T1000 (cell line): ENCODE results near the gene CACNA2D3.

ENCODE experiments used
- DNase-seq: peaks from one replicate; lab custom pipeline; 2025; ENCODE audit warnings: mixed read lengths; lab: John Stamatoyannopoulos, UW

The CACNA2D3 gene

DNA sequence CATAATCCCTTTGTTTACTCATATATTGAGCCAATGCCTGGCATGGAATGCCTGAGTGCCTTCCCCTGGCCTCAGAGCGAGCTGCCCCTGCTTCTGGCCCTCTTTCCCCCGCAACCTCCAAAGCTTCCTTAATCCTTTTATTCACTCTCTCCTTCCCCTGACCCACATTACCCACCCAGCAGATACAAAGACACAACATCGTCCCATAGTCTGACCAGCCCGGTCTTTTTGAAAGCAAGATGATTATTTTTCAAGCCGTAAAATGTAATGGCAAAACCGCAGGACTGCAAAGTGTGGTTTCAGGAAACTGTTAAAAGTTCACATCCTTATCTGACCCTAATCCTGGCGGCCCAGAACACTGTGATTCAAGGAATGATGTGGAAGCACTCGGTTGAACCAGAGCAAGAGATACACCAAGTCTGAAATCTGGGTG is 883.9 kb downstream of the CACNA2D3 start:
- no peak for DNase-seq

DNA sequence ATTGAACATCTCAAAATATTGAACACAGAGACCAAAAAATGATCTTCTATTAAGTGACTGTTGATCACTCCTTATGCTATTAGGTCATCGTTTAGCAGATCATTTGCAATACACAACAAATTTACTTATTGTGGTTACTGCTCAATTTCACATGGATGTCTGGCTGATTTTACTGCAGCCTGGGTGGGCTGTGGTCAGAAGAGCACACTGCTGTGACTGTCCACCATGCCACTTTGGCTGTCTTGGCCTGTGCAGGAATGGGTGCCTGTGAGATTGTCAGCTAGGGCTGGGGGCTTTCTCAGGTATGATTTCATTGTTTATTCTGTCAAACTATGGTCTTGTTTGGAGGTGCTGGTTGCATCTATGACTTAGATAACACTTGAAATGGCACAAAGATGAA is 885.6 kb downstream of the CACNA2D3 start:
- DNase-seq: no peak

DNA sequence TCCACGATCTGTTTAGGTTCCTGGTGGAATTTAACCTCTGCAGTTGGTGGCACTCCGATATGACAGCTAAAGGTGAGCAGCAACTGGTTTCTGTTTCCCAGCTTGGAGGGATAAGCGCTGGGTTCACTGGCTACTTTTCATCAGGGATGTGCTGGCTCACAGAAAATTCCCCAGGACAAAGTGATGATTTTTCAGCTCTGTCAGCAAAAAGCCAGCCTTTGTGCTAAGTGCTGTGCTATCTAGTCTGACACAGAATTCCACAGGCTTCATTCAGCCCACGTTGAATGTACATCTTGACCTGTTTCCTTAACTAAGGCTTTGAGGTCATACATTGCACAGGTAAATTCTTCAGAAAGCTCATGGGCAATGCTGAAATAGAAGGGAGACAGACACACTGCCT is 887.0 kb downstream of the CACNA2D3 start:
- DNase-seq: no peak

DNA sequence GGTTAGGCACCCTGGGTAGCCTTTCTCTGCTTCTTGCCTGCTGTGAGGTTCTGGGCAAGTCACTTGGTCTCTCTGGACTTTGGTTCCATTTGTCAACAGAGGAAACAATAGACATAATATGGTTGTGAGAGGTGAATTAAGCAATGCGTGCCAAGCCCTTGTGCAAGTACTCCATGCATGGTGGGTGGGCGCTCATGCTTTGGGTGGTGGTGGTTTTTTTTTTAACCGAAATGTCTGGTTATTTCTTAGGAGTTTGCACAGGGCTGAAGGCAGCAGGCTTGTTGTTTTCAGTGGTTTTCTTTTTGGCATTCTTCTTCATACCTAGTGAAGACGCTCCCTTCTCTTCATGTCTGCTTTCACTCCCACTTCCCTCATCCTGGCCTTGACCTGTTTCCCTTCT is 889.7 kb downstream of the CACNA2D3 start:
- DNase-seq: no peak

DNA sequence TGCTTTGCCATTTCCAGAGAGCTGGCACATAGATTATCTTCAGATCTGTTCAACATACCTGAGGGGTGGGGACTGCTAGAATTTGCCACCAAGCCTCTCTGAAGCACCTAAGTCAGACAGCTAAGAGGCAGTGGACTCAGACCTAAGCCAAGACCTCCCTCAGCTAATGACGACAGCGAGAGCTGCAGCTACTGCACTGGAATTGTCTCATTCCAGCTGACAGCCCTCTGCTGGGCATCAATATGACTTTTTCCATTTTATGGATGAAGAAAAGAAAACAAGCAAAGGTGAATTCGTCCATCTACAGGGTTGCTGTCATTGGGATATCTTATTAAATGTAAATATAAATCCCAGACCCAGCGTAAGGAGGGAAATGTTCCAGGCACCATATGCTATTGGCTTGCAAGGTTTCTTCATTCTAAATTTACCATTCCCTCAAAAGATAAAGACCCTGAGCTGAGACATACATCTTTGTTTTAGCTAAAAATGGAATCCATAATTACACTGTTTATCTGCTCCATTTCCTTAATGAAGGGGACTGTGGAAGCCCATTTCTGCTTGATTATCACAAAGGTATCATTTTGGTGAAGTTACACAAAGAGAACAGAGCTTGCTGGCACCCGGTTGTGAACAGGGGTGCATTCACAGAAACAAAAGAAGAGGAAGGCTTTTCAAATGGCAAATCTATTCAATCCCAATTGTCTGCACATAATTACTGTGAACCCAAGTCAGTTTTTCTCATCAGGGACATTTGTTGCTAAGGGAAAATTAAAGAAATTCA is 891.0 kb downstream of the CACNA2D3 start:
- DNase-seq: no peak

DNA sequence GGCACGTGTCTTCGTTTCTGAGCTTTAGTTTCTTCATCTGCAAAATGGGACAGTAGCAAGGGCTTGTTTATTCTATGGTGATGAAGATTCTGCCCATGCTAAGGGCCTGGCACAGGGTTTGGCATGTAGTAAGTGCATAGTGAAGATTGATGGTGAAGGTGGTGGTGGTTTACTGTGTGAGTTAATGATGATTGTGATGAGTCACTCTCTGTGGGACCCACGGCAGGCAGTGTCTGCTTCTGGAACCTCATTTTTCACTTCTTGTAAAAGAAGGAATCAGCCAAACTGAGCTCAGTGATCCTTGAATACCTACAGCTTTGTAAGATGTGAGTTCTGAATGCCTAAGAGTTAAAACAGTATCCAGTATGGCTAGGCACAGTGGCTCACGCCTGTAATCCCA is 891.7 kb downstream of the CACNA2D3 start:
- no peak for DNase-seq

DNA sequence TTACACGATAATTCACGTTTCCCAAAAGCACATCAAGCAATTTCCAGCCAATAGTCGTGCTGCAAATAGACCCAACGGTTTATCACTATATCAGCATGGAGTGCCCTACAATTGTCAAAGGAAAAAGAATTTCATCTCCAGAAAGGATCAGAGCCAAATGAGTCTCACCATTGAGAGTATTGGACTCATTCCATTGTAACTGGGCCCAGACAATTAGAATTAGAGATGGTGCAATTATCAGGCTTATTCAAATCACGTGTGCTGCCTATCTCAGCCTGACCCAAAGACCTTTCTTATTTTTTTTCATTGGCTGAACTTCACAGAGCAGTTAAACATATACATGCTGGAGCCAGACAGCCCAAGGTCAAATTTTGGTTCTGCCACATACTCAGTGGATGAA is 892.6 kb downstream of the CACNA2D3 start:
- no peak for DNase-seq

DNA sequence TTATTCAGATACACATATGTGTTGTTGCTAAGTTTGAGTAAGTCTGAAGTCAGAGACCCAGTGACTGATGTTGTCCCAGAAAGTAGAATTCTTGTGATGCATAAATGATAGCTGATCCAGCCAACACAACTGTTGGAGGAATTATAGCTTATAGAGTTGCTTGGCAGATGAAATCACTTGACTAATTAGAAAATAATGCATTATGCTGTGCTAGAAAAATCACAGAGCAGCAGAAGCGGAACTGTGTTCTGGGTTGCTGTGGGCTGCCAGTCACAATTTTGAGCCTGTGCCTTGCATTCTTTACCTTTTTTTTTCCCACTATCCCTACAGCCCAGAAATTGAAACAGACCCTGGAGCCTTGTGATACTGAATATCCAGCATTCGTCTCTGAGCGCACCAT is 895.5 kb downstream of the CACNA2D3 start:
- DNase-seq: no peak

DNA sequence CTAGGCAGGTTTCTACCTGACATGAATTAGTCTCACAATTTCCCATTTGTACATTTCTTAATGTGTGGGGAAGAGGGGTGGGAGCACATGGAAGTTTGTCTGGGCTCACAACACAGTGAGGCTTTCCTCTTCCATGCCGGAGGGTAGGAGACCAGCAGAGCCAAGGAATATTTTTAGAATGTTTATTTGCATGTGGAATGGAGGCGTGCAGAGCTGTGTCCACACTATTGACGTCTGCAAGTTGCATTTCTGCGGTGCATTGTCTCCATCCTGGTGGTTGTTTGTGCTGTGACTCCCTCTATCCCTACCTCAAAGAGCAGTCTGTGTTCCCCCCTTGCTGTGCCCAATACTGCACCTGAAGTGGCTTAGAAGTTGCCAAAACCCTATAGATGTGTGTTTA is 908.6 kb downstream of the CACNA2D3 start:
- no peak for DNase-seq

DNA sequence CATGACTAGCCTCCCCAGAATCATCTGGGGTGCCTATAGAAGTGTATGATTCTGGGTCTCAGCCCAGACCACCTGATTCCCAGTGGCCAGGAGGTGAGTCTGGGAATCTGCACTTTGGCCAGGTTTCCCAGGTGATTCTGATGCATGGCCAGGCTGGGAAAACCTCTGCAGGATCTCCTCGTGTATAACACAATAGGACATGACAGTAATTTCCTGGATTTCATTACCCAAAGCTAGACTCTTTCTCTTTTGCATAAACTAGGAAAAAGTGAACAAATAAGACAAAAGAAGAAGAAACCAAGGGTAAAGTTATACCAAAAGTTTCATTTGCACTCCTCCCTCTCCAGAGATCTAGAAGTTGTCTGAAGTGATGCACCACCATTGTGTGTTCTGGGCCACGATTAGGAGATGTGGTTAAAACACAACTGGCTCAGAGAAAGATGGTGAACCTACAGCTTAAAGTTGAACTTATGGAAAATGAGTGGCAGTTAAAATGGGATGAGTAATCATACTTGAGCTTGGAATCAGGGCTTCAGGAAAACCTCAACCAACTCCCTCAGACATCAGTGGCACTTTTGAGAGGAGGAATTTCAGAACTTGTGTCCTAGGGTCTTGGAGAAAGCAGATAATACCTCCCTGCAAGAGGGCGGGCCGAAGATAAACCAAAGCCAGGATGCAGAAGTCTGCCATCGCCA is 914.7 kb downstream of the CACNA2D3 start:
- DNase-seq: no peak

DNA sequence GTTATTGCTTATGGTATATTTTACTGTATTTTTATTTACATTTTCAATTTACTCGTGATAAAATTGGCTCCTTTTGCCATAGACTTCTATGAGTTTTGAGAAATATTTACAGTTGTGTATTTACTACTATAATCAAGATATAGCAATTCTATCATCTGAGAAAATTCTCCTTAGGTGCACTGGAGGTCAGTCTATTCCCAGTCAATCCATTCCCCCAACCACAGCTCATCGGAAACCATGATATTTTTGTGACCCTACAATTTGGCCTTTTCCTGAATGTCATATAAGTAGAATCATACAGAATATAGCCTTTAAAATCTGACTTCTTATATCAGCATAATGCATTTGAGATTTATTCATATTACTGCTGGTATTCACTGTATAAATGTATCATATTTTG is 920.2 kb downstream of the CACNA2D3 start:
- DNase-seq: no peak

DNA sequence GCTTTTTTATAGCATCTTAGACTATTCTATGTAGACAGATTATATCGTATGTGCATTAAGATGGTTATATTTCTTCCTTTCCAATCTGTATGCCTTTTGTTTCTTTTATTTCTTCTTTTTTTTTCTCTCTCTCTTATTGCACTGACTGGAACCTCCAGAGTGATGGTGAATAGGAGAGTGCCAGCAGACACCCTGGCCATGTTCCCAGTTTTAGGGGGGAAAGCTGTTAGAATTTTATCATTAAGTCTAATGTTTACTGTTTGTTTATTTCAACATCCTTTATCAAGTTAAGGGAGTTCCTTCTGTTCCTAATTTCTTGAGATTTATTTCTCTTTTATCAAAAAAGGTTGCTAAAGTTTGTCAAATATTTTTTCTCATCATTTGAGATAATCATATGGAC is 922.1 kb downstream of the CACNA2D3 start:
- no peak for DNase-seq

DNA sequence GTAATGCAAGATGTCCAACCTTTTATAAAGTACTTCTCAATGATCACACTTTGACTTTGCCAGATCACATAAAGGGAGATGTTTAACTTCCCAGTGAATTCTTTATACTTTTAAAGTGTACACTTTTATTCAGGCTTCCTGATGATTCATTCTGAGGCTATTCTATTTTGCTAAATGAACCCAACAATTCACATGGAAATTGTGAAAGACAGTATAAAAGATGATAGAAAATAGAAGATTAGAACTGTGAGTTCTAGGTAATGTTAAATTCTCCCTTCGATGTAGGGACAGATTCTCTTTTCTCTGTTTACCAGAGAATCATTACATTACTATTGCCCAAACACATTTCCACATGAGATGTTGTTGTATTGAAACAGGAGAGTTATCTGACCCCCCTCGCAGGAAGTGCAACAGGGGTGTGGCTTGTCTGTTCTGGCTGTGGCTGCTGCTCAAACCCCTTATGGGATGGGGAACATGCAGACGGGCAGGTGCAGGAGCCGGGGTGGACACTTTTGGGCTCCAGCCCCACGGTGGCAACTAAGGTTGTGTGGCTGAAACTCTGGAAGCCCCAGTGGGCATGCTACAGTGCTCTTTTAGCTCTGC is 936.8 kb downstream of the CACNA2D3 start:
- DNase-seq: no peak

DNA sequence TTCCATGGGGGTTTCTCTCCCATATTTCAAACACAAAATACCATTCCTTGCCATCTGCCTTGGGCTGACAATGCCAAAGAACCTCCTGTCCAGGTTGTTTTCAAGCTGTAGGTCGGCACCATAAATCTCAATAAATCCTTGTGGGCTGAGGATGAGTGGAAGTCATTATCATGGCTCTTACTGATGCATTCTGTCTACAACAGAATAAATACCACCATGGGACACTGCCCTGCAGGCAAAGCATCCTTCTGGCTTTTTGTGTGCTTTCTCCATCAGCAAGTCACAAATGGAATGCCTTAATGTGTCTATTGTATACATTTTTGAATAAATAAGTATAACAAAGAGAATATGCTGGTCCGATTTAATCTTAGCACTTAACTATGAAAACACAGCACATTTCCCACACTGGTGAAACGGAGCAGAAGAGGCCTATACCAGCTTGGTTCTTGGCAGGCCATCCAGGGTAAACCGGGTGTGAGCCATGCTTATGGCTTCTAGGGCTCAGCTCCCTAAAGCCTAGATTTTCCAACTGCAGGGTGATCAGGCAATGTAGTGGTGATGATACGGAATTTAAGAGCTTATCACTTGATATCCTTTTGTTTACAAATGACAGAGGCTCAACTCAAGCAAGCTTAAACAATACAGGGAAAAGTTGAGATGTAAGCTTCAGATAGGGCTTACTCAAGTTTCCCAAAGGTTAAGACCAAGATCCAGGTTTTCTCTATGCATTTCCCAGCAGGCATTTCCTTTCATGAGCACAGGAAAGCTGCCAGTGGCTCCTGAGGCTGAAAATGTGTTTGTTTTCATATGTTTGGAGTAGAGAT is 938.8 kb downstream of the CACNA2D3 start:
- DNase-seq: no peak

DNA sequence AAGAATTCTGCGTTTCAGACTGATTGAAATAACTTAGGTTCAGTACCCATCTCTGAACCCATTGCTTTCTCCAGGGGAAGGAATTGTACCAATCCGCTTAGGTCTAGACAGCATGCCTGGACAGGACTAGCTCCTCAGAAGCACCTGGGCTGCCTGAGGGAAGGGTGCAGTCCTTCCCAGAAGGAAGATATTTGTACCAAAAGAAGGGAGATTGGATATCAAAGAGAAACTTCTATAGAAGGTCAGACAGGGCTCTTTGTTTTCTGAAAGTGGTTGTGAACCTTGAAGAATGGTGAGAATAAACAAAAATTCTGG is 939.3 kb downstream of the CACNA2D3 start:
- no peak for DNase-seq

DNA sequence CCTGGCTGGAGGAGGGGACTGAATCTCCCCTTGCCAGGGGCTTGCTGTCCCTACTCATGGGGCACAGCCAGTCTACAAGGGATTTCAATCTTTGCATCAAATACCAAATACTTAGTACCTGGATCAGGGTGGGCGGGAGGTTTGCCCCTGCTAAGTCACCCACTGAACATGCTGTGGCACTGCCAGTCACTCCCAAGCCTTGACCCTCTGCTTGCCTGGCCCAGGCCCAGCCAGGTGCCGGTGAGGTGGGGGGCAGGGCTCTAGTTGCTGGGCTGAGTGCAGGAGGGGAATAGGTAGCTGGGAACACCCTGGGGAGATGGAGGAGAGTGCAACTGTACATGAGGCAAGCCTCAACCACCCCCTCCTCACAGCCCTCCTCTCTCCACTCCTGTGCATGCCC is 941.8 kb downstream of the CACNA2D3 start:
- no peak for DNase-seq

DNA sequence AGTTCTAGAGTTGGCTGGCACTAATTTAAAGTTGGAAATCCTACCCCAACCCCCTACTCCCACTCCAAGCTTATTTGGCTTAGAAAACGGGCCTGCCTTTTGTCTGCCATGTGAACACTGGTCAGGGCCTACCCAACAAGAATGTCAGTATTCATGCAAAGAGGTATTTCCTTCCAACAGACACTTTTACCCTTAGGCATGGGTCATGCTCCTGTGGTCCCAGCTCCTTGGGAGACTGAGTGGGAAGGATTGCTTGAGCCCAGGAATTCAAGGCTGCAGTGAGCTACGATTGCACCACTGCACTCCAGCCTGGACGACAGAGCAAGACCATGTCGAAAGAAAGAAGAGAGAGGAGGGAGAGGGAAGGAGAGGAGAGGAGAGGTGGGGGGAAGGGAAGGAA is 943.0 kb downstream of the CACNA2D3 start:
- DNase-seq: no peak

DNA sequence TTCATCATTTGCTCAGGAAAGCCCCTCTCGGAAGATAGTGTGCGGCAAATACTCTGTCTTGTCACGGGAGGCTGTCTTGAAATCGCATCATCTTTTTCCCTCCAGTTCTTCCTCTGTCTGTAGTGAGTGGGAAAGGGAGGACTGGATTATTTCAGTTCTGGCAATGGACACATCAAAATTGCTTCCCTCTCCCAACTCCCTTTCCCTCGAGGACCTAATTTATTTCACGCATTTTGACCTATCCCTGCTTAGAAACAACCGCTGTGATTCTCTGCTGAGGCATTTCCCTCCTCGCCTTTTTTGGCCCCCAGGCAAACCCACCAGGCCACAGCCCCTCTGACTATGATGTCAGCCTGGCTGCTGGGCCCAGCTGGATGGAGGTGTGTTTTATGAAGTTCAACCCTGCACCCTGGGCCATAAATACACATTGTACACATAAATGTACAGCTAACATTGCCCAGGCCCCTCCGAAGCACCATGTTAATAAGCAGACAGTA is 944.2 kb downstream of the CACNA2D3 start:
- no peak for DNase-seq

DNA sequence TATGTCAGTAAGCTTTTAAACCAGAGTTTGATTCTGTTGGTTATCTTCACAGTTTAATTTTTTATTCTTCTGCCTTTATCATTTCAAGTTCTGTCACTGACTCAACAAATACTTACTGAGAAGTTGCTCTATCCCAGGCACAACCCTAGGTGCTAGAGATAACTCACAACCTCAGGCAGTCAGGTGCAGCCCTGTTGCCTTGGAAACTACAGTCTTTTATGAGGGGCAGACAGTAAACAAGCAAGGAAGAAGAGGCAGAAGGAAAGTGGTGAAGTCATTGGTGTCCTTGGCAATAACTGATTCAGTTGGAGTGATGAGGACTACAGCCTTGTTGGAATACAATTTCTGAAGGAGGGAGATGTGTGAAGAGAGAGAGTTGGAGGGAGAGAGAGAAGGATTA is 947.6 kb downstream of the CACNA2D3 start:
- DNase-seq: no peak

DNA sequence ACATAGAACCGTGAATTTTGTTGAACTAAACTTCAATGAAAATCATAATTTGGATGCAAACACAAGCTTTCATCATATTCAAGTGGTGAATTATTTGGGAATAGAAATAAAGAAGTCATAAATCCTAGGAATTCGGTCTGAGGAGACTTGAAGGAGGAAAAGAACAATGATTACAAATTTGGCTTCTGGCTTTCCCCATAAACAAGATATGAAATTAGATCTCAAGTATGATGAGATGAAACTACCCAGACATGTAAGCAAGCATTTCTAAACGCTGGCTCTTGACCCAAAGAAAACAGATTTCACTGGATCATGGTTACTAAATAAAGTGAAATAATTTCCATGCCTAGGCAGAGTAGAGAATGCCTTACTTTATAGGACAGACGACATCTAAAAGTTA is 952.4 kb downstream of the CACNA2D3 start:
- DNase-seq: no peak

DNA sequence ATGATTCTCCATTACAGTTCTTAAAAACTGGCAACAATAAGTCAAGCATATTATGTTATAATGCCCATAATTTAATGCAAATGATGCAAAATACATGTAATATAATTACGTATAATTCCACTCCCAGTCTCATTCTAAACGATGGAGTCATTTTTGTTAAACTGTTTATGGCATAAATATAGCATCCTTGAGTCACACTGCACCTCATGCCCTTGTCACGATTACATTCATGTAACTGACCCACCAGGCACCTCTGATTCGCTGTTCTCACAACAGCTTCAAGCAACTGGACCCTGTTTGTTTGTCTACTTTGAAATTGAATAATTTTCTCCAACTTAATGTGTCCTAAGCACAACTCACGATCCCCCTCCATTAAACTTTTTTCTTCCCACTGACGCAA is 953.5 kb downstream of the CACNA2D3 start:
- DNase-seq: no peak

DNA sequence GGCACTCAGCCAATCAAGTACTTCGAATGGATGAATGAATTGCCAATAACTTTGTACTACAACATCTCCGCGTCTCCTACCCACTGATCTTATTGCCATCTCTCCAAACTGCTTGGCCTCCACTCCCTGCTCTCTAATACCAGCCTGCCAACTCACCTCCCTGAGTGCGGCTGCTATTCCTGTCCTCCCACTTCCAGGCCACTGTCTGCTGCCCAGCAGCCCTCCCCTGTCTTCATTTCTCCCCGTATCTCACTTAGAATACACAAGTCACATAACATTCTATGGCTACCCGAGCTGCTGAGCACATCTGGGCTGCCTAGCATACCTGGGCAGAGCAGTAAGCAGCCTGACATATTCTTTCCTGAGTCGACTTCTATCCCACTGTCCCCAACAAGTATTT is 955.4 kb downstream of the CACNA2D3 start:
- DNase-seq: no peak
